B cell (primary cell): Measurements from ENCODE around the gene PLG. TPM values are rescaled to one million over a fixed set of nuclear protein-coding genes. Genes with fewer than 3 reads are reported as not detected.

Experiments used
- ATAC-seq: fragments of 200-7000 bp; cut with Tn5 transposase; one replicate; pipeline ENCODE4 v1.10.0; 2021; ENCODE audit warnings: low read depth, mild to moderate bottlenecking, moderate number of reproducible peaks, moderate library complexity
- CTCF ChIA-PET: fragments of 350-600 bp; sonication (Branson Sonifier 250); formaldehyde crosslinking; loops from one replicate; lab custom pipeline; 2021; ENCODE audit warnings: antibody characterized with exemption, inconsistent platforms; lab: Charles Lee
- POLR2A ChIA-PET: fragments of 350-600 bp; sonication (Branson Sonifier 250); formaldehyde crosslinking; loops from one replicate; lab custom pipeline; 2021; ENCODE audit warnings: antibody characterized with exemption; lab: Charles Lee
- DNase-seq: peaks from one replicate; pipeline ENCODE4 v3.0.0; 2013
- H2AFZ ChIP-seq: 2 replicates; pipeline ENCODE4 v1.6.1; 2012; ENCODE audit warnings: mild to moderate bottlenecking, low read depth, low read length; ENCODE audit not compliant: insufficient read depth, poor library complexity, severe bottlenecking
- H3K27ac ChIP-seq, 2 donors: 1 replicate in 1 of 2; 2 replicates in 1 of 2; pipeline ENCODE4 v1.5.1; 2012 to 2013; ENCODE audit warnings: low read length in 2 of 2, mild to moderate bottlenecking in 2 of 2, moderate library complexity in 1 of 2
- H3K27me3 ChIP-seq, 4 experiments: fragments of 200-600 bp in 1 of 4; sonication (generic) in 1 of 4; replicated peaks in 1 of 4; 1 replicate in 2 of 4; 2 replicates in 2 of 4; pipeline versions ENCODE4 v1.6.1 to v1.7.0; 2013 to 2016; ENCODE audit warnings: low read length in 3 of 4, mild to moderate bottlenecking in 2 of 4, mixed read lengths in 1 of 4, moderate library complexity in 1 of 4; ENCODE audit not compliant: insufficient read depth in 4 of 4, control insufficient read depth in 3 of 4; ENCODE audit errors: control extremely low read depth in 1 of 4
- H3K36me3 ChIP-seq, 2 experiments: replicated peaks in 1 of 2; 1 replicate in 1 of 2; 2 replicates in 1 of 2; pipeline versions ENCODE4 v1.6.1 to v1.7.1; 2013; ENCODE audit warnings: low read length in 1 of 2; ENCODE audit not compliant: insufficient read depth in 2 of 2, control insufficient read depth in 1 of 2; ENCODE audit errors: control extremely low read depth in 1 of 2, extremely low read depth in 1 of 2
- H3K4me1 ChIP-seq, 2 donors: fragments of 200-600 bp in 1 of 2; sonication (generic) in 1 of 2; 1 replicate in 1 of 2; 2 replicates in 1 of 2; pipeline versions ENCODE4 v1.5.1 to v1.6.1; 2013 to 2017; ENCODE audit warnings: low read length in 2 of 2; ENCODE audit not compliant: control insufficient read depth in 2 of 2, insufficient read depth in 2 of 2
- H3K4me2 ChIP-seq: replicated peaks from 2 replicates; pipeline ENCODE3; 2012; ENCODE audit warnings: mild to moderate bottlenecking, low read depth, low read length; ENCODE audit not compliant: poor library complexity, severe bottlenecking
- H3K4me3 ChIP-seq, 5 experiments: fragments of 200-600 bp in 1 of 5; sonication (generic) in 1 of 5; 1 replicate in 3 of 5; 2 replicates in 2 of 5; pipeline versions ENCODE4 v1.5.1 to v1.7.0; 2011 to 2016; ENCODE audit warnings: low read length in 4 of 5, mild to moderate bottlenecking in 4 of 5, low read depth in 2 of 5, control low read depth in 1 of 5, moderate library complexity in 1 of 5; ENCODE audit not compliant: insufficient read depth in 1 of 5; ENCODE audit errors: control extremely low read depth in 1 of 5, extremely low read depth in 1 of 5
- H3K79me2 ChIP-seq: fragments of 200-600 bp; sonication (generic); one replicate; pipeline ENCODE4 v1.6.0; 2016; ENCODE audit warnings: low read length; ENCODE audit not compliant: control insufficient read depth, insufficient read depth
- H3K9ac ChIP-seq: fragments of 200-600 bp; sonication (generic); 2 replicates; pipeline ENCODE4 v1.6.1; 2017; ENCODE audit warnings: mild to moderate bottlenecking, low read length, moderate library complexity
- H3K9me3 ChIP-seq, 3 donors: one replicate each; pipeline versions ENCODE4 v1.6.1 to v1.7.1; 2013; ENCODE audit warnings: low read length in 2 of 3; ENCODE audit not compliant: control insufficient read depth in 2 of 3, insufficient read depth in 1 of 3; ENCODE audit errors: control extremely low read depth in 1 of 3
- H4K20me1 ChIP-seq: 2 replicates; pipeline ENCODE4 v1.6.0; 2012; ENCODE audit warnings: mild to moderate bottlenecking, low read length; ENCODE audit not compliant: insufficient read depth, control insufficient read depth, poor library complexity, severe bottlenecking
- H3K27ac Mint-ChIP-seq: one replicate; pipeline ENCODE4 v1.8.0; 2021; ENCODE audit warnings: mixed read lengths
- H3K27me3 Mint-ChIP-seq: one replicate; pipeline ENCODE4 v1.8.0; 2021; ENCODE audit warnings: mixed read lengths
- H3K4me1 Mint-ChIP-seq: one replicate; pipeline ENCODE4 v1.8.0; 2021; ENCODE audit warnings: mixed read lengths
- H3K4me3 Mint-ChIP-seq: one replicate; pipeline ENCODE4 v1.8.0; 2021; ENCODE audit warnings: mixed read lengths
- H3K9me3 Mint-ChIP-seq: one replicate; pipeline ENCODE4 v1.8.0; 2022; ENCODE audit warnings: mixed read lengths; ENCODE audit not compliant: insufficient read depth
- EZH2 ChIP-seq: IDR thresholded peaks from 2 replicates; pipeline ENCODE4 v1.6.1; 2012; ENCODE audit warnings: borderline replicate concordance, low read depth, mild to moderate bottlenecking, moderate library complexity, low read length; ENCODE audit not compliant: insufficient read depth, poor library complexity, severe bottlenecking
- WGBS: methylation state at CpG from one replicate; pipeline ENCODE4 v1.1.5; 2013; ENCODE audit warnings: missing lambda C conversion rate; ENCODE audit not compliant: insufficient coverage; 5-methylcytosine and 5-hydroxymethylcytosine counted together
- intact Hi-C: fragments of 100-400 bp; cut with micrococcal nuclease; formaldehyde crosslinking; loops from one replicate; pipeline ENCODE4 v1.10.0; 2022
- polyA plus RNA-seq: library from polyadenylated mRNA; depleted of rRNA; stranded (reverse); fragments of >200 nt; gene quantifications from 2 replicates; pipeline ENCODE4 v1.2.3, GENCODE V29; 2012
- total RNA-seq, 2 donors: library from RNA; stranded (reverse); fragments of 120-200 nt in 1 of 2; gene quantifications; 1 replicate in 1 of 2; 2 replicates in 1 of 2; pipeline versions ENCODE4 v1.2.3 to v1.2.4, GENCODE V29; 2013 to 2022
- TF ChIP-seq, protein P1 (sequence below): fragments of 200-600 bp; IDR thresholded peaks from one replicate; pipeline ENCODE4 v1.8.0; 2022; ENCODE audit warnings: antibody characterized with exemption, mild to moderate bottlenecking

Gene PLG
- total and polyA plus RNA-seq, 2 donors (not counting 1 experiment from before 2014, with no cell fraction given): 0.32 TPM; not detected in 1

DNA sequence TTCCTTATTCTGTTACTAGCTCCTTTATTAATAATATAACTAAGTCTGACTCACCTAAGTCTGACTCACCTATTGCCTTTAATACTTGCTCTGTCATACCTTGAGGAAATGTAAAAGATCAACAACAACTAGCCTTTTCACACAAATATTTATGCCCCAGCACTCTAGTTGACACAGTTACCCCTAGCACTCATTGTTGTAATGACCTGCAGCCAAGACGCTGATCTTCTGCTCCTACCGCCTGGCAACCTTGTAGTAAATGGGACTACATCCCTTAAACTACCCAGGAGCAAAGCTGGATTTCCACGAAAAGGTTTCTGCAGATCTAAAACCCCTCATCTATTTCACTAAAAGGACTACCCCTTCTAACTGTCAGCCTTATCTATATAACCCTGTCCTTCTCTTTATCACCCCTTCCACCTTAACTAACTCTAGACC lies 90.0 kb downstream of the PLG start:
- Histone ChIP-seq H3K4me1 (peaks cover 0 to 5% of the 10 kb centered on the region in 2 donors), H3K27me3 (no peaks in the 10 kb centered on the region), H3K36me3 (no peaks in the 10 kb centered on the region), H3K27ac (no peak overlapping the region), H2AFZ (no peak overlapping the region), H3K9ac (no peak overlapping the region), H3K9me3 (peaks cover 0 to 3% (median 0%) of the 10 kb centered on the region in 3 donors), H3K4me3 (no peak overlapping the region), H4K20me1 (no peaks in the 10 kb centered on the region), H3K4me2 (no peak overlapping the region), H3K79me2 (no peaks in the 10 kb centered on the region)
- CTCF ChIA-PET: no interaction called here
- Mint-ChIP-seq H3K4me3 (no peak overlapping the region), H3K27ac (no peak overlapping the region), H3K9me3 (no peaks in the 10 kb centered on the region), H3K4me1 (peaks cover 17% of the 10 kb centered on the region), H3K27me3 (no peaks in the 10 kb centered on the region)
- no peak for DNase-seq
- POLR2A ChIA-PET: no interaction called here
- 81% methylated on average over 3 of the region's 3 CpGs for WGBS
- no peak for TF ChIP-seq EZH2
- TF ChIP-seq, protein P1, sequence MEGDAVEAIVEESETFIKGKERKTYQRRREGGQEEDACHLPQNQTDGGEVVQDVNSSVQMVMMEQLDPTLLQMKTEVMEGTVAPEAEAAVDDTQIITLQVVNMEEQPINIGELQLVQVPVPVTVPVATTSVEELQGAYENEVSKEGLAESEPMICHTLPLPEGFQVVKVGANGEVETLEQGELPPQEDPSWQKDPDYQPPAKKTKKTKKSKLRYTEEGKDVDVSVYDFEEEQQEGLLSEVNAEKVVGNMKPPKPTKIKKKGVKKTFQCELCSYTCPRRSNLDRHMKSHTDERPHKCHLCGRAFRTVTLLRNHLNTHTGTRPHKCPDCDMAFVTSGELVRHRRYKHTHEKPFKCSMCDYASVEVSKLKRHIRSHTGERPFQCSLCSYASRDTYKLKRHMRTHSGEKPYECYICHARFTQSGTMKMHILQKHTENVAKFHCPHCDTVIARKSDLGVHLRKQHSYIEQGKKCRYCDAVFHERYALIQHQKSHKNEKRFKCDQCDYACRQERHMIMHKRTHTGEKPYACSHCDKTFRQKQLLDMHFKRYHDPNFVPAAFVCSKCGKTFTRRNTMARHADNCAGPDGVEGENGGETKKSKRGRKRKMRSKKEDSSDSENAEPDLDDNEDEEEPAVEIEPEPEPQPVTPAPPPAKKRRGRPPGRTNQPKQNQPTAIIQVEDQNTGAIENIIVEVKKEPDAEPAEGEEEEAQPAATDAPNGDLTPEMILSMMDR: no peak
- intact Hi-C loops: no loop called here
- no peak for ATAC-seq

- Mint-ChIP-seq H3K4me3 (no peak overlapping the region), H3K4me1 (peaks cover 17% of the 10 kb centered on the region), H3K27ac (no peak overlapping the region), H3K27me3 (no peaks in the 10 kb centered on the region), H3K9me3 (no peaks in the 10 kb centered on the region)
- no peaks in the 10 kb centered on the region for H3K36me3 ChIP-seq
- DNase-seq: no peak
- no peak overlapping the region for H3K9ac ChIP-seq
- no peak overlapping the region for H2AFZ ChIP-seq
- H3K79me2 ChIP-seq: no peaks in the 10 kb centered on the region
- ChIA-PET CTCF (no interaction called here), POLR2A (no interaction called here)
- intact Hi-C loops: no loop called here
- no peak overlapping the region for H3K27ac ChIP-seq
- H3K4me1 ChIP-seq: peaks cover 0 to 5% of the 10 kb centered on the region in 2 donors
- TF ChIP-seq, protein P1: no peak
- TF ChIP-seq EZH2: no peak
- H3K27me3 ChIP-seq: no peaks in the 10 kb centered on the region
- H3K9me3 ChIP-seq: peaks cover 0 to 5% (median 0%) of the 10 kb centered on the region in 3 donors
- no peaks in the 10 kb centered on the region for H4K20me1 ChIP-seq
- H3K4me2 ChIP-seq: no peak overlapping the region
- H3K4me3 ChIP-seq: no peak overlapping the region
- ATAC-seq: no peak
- 100% methylated on average over 3 of the region's 6 CpGs for WGBS
Measured at GRCh38 chr6:160792708-160793107, 90.7 kb downstream of the PLG start.
